Breast epithelium (tissue), 3 donors: Measurements from ENCODE around the gene KCNIP4.

Experiments
- CTCF ChIP-seq, 3 donors: fragments of 450-650 bp; IDR thresholded peaks; one replicate each; pipeline ENCODE4 v1.5.1; 2016 to 2017; ENCODE audit warnings: antibody characterized with exemption in 3 of 3, mild to moderate bottlenecking in 3 of 3, moderate library complexity in 3 of 3
- POLR2A ChIP-seq: fragments of 450-650 bp; IDR thresholded peaks from one replicate; pipeline ENCODE4 v1.6.1; 2016; ENCODE audit warnings: antibody characterized with exemption, mild to moderate bottlenecking, moderate library complexity
- POLR2AphosphoS5 ChIP-seq, 3 donors: sonication (generic); formaldehyde crosslinking; IDR thresholded peaks; one replicate each; pipeline ENCODE4 v1.6.1; 2017; ENCODE audit warnings: antibody characterized with exemption in 3 of 3

- TF ChIP-seq POLR2AphosphoS5 (IDR thresholded peaks at IDR 0.05) (no peak), POLR2A (no peak), CTCF (IDR thresholded peaks at IDR 0.05) (no peak)
Measured at GRCh38 chr4:21387683-21388082, 560.9 kb downstream of the KCNIP4 start.
